GM23338 (cell line): ENCODE data around the gene COBL.

ENCODE experiments used
- CREB1 ChIP-seq: fragments of 250-450 bp; sonication (Bioruptor Pico); IDR thresholded peaks from 2 replicates; pipeline ENCODE4 v1.5.0; 2020; ENCODE audit warnings: low read depth, mild to moderate bottlenecking, moderate library complexity
- CTCF ChIP-seq, 2 experiments: fragments of 200-600 bp in 1 of 2; sonication (generic) in 1 of 2; conservative IDR thresholded peaks; 2 replicates each; pipeline versions ENCODE4 v1.5.1 to v1.6.1; 2016 to 2017; ENCODE audit warnings: antibody characterized with exemption in 2 of 2, low read depth in 2 of 2, mild to moderate bottlenecking in 2 of 2, moderate library complexity in 1 of 2
- ETS1 ChIP-seq: IDR thresholded peaks from 2 replicates; pipeline ENCODE4 v1.6.1; 2016; ENCODE audit warnings: antibody characterized with exemption
- EZH2 ChIP-seq: fragments of 200-600 bp; sonication (generic); IDR thresholded peaks from one replicate; pipeline ENCODE4 v1.8.0; 2017; ENCODE audit warnings: antibody characterized with exemption, mild to moderate bottlenecking, low read depth; ENCODE audit not compliant: unreplicated experiment
- EZH2phosphoT487 ChIP-seq: fragments of 200-600 bp; sonication (generic); IDR thresholded peaks from one replicate; pipeline ENCODE4 v1.8.1; 2018; ENCODE audit warnings: antibody characterized with exemption; ENCODE audit not compliant: unreplicated experiment
- NANOG ChIP-seq: IDR thresholded peaks from 2 replicates; pipeline ENCODE4 v1.6.1; 2016; ENCODE audit warnings: antibody characterized with exemption, borderline replicate concordance
- POLR2AphosphoS5 ChIP-seq: IDR thresholded peaks from 2 replicates; pipeline ENCODE4 v1.6.1; 2016; ENCODE audit warnings: antibody characterized with exemption, low read depth
- REST ChIP-seq: IDR thresholded peaks from one replicate; pipeline ENCODE4 v1.6.1; 2018; ENCODE audit warnings: antibody characterized with exemption; ENCODE audit not compliant: unreplicated experiment
- STAT1 ChIP-seq: IDR thresholded peaks from one replicate; pipeline ENCODE4 v1.6.1; 2016; ENCODE audit warnings: antibody characterized with exemption; ENCODE audit not compliant: unreplicated experiment
- ZNF114 ChIP-seq: fragments of 250-450 bp; sonication (Bioruptor Pico); IDR thresholded peaks from 2 replicates; pipeline ENCODE4 v1.5.0; 2020; ENCODE audit warnings: mild to moderate bottlenecking, moderate library complexity
- ZNF331 ChIP-seq: fragments of 250-450 bp; sonication (Bioruptor Pico); IDR thresholded peaks from 2 replicates; pipeline ENCODE4 v1.5.0; 2020; ENCODE audit warnings: low read depth, mild to moderate bottlenecking, moderate library complexity

- no peak for TF ChIP-seq CTCF (conservative IDR thresholded peaks at IDR 0.05; ENCODE audit: low read depth in 2 of 2)
- TF ChIP-seq EZH2phosphoT487 = no peak
- TF ChIP-seq REST = no peak
- no peak for TF ChIP-seq EZH2
- TF ChIP-seq POLR2AphosphoS5 = no peak
- TF ChIP-seq CREB1 (CRISPR knock-in tag) = no peak
- no peak for TF ChIP-seq ZNF331
- no peak for TF ChIP-seq ETS1
- no peak for TF ChIP-seq ZNF114 (CRISPR knock-in tag)
- TF ChIP-seq NANOG = no peak
- no peak for TF ChIP-seq STAT1
These were observed 339.2 kb downstream of the COBL start for GRCh38 chr7:50977421-50977820.
